GM12878 (cell line): Measurements from ENCODE around the gene FMR1. TPM values are rescaled to one million over a fixed set of nuclear protein-coding genes. Genes with fewer than 3 reads are reported as not detected.

Source experiments
- ATAC-seq: fragments of 200-7000 bp; cut with Tn5 transposase; 3 replicates; pipeline ENCODE4 v1.9.1; 2020; ENCODE audit warnings: mild to moderate bottlenecking, moderate library complexity
- BruUV-seq: library from RNA; stranded (reverse); fragments of 400-500 nt; replicated peaks from 2 replicates; lab custom pipeline; 2021; lab: Mats Ljungman, UMichigan
- CTCF ChIA-PET: fragments of 300-600 bp; sonication (Branson Sonifier 250); formaldehyde crosslinking; extraction: SDS; loops from one replicate; lab custom pipeline; 2021; ENCODE audit warnings: inconsistent platforms; lab: Yijun Ruan, JAX
- POLR2A ChIA-PET: fragments of 350-600 bp; formaldehyde crosslinking; extraction: SDS; loops from one replicate; lab custom pipeline; 2021; ENCODE audit warnings: inconsistent platforms; lab: Charles Lee
- RAD21 ChIA-PET: fragments of 300-600 bp; sonication (Branson Sonifier 250); formaldehyde crosslinking; loops from one replicate; lab custom pipeline; 2023; ENCODE audit warnings: antibody characterized with exemption; ENCODE audit not compliant: unreplicated experiment; lab: Charles Lee
- SMC1A ChIA-PET: fragments of 300-600 bp; sonication (Branson Sonifier 250); formaldehyde crosslinking; loops from one replicate; lab custom pipeline; 2023; ENCODE audit not compliant: unreplicated experiment, uncharacterized antibody; lab: Charles Lee
- DNase-seq: peaks from one replicate; pipeline ENCODE4 v3.0.0-alpha.2; 2011; ENCODE audit warnings: low read depth, low spot score
- FAIRE-seq: peaks from 3 replicates; lab custom pipeline; 2011; peaks lifted over from hg19 to GRCh38; lab: Jason Lieb, UNC
- H2AFZ ChIP-seq: 2 replicates; pipeline ENCODE4 v1.6.0; 2011; ENCODE audit warnings: low read depth, low read length, control low read depth; ENCODE audit not compliant: control insufficient read depth
- H3K27ac ChIP-seq: 2 replicates; pipeline ENCODE4 v1.5.1; 2011; ENCODE audit warnings: control low read depth; ENCODE audit not compliant: control insufficient read depth, insufficient read depth
- H3K27me3 ChIP-seq, 2 experiments: replicated peaks in 1 of 2; 2 replicates each; pipeline versions ENCODE4 v1.6.0 to v1.6.1; 2011; ENCODE audit warnings: low read length in 1 of 2; ENCODE audit not compliant: control insufficient read depth in 2 of 2, insufficient read depth in 2 of 2
- H3K36me3 ChIP-seq, 2 experiments: 2 replicates each; pipeline ENCODE4 v1.5.1; 2011; ENCODE audit warnings: low read length in 1 of 2; ENCODE audit not compliant: control insufficient read depth in 2 of 2, insufficient read depth in 2 of 2
- H3K4me1 ChIP-seq: 2 replicates; pipeline ENCODE4 v1.6.1; 2011; ENCODE audit warnings: mild to moderate bottlenecking, low read length, moderate library complexity, mixed read lengths; ENCODE audit not compliant: control insufficient read depth, insufficient read depth
- H3K4me2 ChIP-seq: 2 replicates; pipeline ENCODE4 v1.6.0; 2011; ENCODE audit warnings: control low read depth; ENCODE audit not compliant: control insufficient read depth, insufficient read depth
- H3K4me3 ChIP-seq: fragments of 200-600 bp; sonication (generic); 2 replicates; pipeline ENCODE4 v1.5.1; 2016
- H3K79me2 ChIP-seq: 2 replicates; pipeline ENCODE4 v1.6.0; 2011; ENCODE audit warnings: low read length; ENCODE audit not compliant: control insufficient read depth, insufficient read depth
- H3K9ac ChIP-seq: 2 replicates; pipeline ENCODE4 v1.8.0; 2011; ENCODE audit warnings: low read length, control low read depth, mixed read lengths; ENCODE audit not compliant: control insufficient read depth, insufficient read depth
- H3K9me3 ChIP-seq: replicated peaks from 3 replicates; pipeline ENCODE4 v1.5.1; 2011; ENCODE audit warnings: mild to moderate bottlenecking, low read length; ENCODE audit not compliant: control insufficient read depth, insufficient read depth
- H4K20me1 ChIP-seq: 2 replicates; pipeline ENCODE4 v1.6.0; 2011; ENCODE audit not compliant: control insufficient read depth, insufficient read depth
- ATF3 ChIP-seq: IDR thresholded peaks from 2 replicates; pipeline ENCODE4 v1.6.1; 2011; ENCODE audit warnings: low read depth, mild to moderate bottlenecking, low read length, moderate library complexity, borderline replicate concordance; ENCODE audit errors: extremely low read depth
- BACH1 ChIP-seq: fragments of 450-650 bp; IDR thresholded peaks from 2 replicates; pipeline ENCODE4 v1.6.1; 2017; ENCODE audit warnings: mild to moderate bottlenecking, borderline replicate concordance
- BCLAF1 ChIP-seq: fragments of 450-650 bp; IDR thresholded peaks from 2 replicates; pipeline ENCODE4 v1.6.1; 2017; ENCODE audit warnings: antibody characterized with exemption, mild to moderate bottlenecking, moderate library complexity
- EP300 ChIP-seq, 2 experiments: fragments of 150-350 bp in 1 of 2; IDR thresholded peaks; 2 replicates each; pipeline ENCODE4 v1.6.1; 2011 to 2012; ENCODE audit warnings: low read depth in 2 of 2, low read length in 2 of 2, borderline replicate concordance in 1 of 2, improper control_type of control experiment in 1 of 2, inconsistent platforms in 1 of 2; ENCODE audit not compliant: control insufficient read depth in 1 of 2
- FOXM1 ChIP-seq: IDR thresholded peaks from 2 replicates; pipeline ENCODE4 v1.6.1; 2012; ENCODE audit warnings: low read depth, mild to moderate bottlenecking, inconsistent platforms, low read length, moderate library complexity
- HDAC6 ChIP-seq: fragments of 200-600 bp; sonication (generic); IDR thresholded peaks from one replicate; pipeline ENCODE4 v1.8.0; 2017; ENCODE audit warnings: antibody characterized with exemption; ENCODE audit not compliant: unreplicated experiment
- IRF4 ChIP-seq: IDR thresholded peaks from 2 replicates; pipeline ENCODE4 v1.6.1; 2011; ENCODE audit warnings: low read depth, low read length
- NFXL1 ChIP-seq: fragments of 450-650 bp; IDR thresholded peaks from 2 replicates; pipeline ENCODE4 v1.6.1; 2017; ENCODE audit warnings: antibody characterized with exemption, mild to moderate bottlenecking, borderline replicate concordance
- NR2F1 ChIP-seq: fragments of 450-650 bp; conservative IDR thresholded peaks from 2 replicates; pipeline ENCODE4 v1.6.1; 2017; ENCODE audit warnings: mild to moderate bottlenecking
- RAD21 ChIP-seq: IDR thresholded peaks from 2 replicates; pipeline ENCODE4 v1.6.1; 2011; ENCODE audit warnings: mild to moderate bottlenecking, low read depth, low read length, moderate library complexity; ENCODE audit not compliant: insufficient read depth
- SMAD5 ChIP-seq: IDR thresholded peaks from 2 replicates; pipeline ENCODE4 v1.6.1; 2016; ENCODE audit warnings: antibody characterized with exemption, low read depth
- SPI1 ChIP-seq: IDR thresholded peaks from 2 replicates; pipeline ENCODE4 v1.6.1; 2011; ENCODE audit warnings: low read depth, mild to moderate bottlenecking, low read length, moderate library complexity, borderline replicate concordance; ENCODE audit not compliant: insufficient read depth
- ZZZ3 ChIP-seq: IDR thresholded peaks from 2 replicates; pipeline ENCODE4 v1.6.1; 2011; ENCODE audit warnings: low read depth; ENCODE audit not compliant: control insufficient read depth, insufficient read length
- WGBS: methylation state at CpG from one replicate; pipeline ENCODE4 v1.1.6; 2016; ENCODE audit warnings: low lambda C conversion rate; ENCODE audit not compliant: insufficient replicate concordance, insufficient coverage; ENCODE audit errors: missing lambda C conversion rate; 5-methylcytosine and 5-hydroxymethylcytosine counted together
- in situ Hi-C: fragments of 300-500 bp; cut with MboI; formaldehyde crosslinking; loops from 9 replicates; pipeline ENCODE4 v1.14.3; 2018; ENCODE audit warnings: mixed read lengths
- intact Hi-C: fragments of 100-400 bp; cut with micrococcal nuclease; formaldehyde crosslinking; loops from one replicate; pipeline ENCODE4 v1.14.2; 2022; ENCODE audit not compliant: unreplicated experiment
- polyA plus RNA-seq, 11 experiments: library from polyadenylated mRNA; depleted of rRNA in 4 of 11; unstranded in 6 of 11; stranded (reverse) in 5 of 11; fragments of >200 nt; fragmentation: Nextera tagmentation in 4 of 11; fragmentation: Illumina TruSeq in 1 of 11; extraction: Ambion mirVana in 4 of 11; extraction: Trizol in 1 of 11; gene quantifications; 1 replicate in 1 of 11; 2 replicates in 10 of 11; pipeline versions ENCODE4 v1.2.1 to v1.2.3, GENCODE V29; 2011 to 2016; ENCODE audit warnings: inconsistent platforms in 2 of 11, missing spikeins in 2 of 11, low read depth in 1 of 11
- total RNA-seq, 4 experiments: library from RNA; depleted of rRNA in 3 of 4; stranded (reverse); fragments of >200 nt in 3 of 4; fragmentation: Illumina TruSeq in 1 of 4; extraction: Trizol in 1 of 4; gene quantifications; 2 replicates each; pipeline versions ENCODE4 v1.2.1 to v1.2.3, GENCODE V29; 2013 to 2021
- TF ChIP-seq, protein P1 (sequence below): fragments of 450-650 bp; IDR thresholded peaks from 2 replicates; pipeline ENCODE4 v1.6.1; 2018; ENCODE audit warnings: mild to moderate bottlenecking, low read depth, moderate library complexity; ENCODE audit not compliant: partially characterized antibody

Gene FMR1
- total and polyA plus RNA-seq, 10 of the 15 experiments (the other 5 are each of a cell fraction or from before 2014, with no cell fraction given), result 7.9 to 37.5 (median 19.3) TPM

DNA sequence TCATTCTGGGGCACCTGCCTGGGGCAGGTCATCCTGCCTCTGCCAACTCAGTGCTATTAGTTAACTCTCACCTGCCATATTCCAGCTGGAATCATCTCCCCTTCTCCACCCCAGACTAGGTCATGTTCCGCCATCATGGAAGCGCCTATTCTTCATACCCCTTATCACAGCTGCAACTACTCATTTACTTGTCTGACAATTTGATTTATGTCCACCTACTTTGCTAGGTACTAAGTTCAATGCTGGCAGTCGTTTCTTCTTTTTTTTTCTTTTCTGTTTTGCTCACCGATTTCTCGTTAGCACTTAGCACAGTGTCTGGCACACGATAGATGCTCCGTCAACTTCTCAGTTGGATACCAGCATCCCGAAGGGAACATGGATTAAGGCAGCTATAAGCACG, 1.1 kb upstream of the FMR1 start:
- FAIRE-seq, result no peak
- TF ChIP-seq SMAD5 (no peak), SPI1 (no peak), BACH1 (no peak), NR2F1 (no peak), RAD21 (no peak), ATF3 (no peak), EP300 (IDR thresholded peaks at IDR 0.05; ENCODE audit: borderline replicate concordance in 1 of 2, control insufficient read depth in 1 of 2, low read depth in 2 of 2, low read length in 2 of 2) (no peak), FOXM1 (no peak), NFXL1 (no peak), HDAC6 (no peak), BCLAF1 (no peak), ZZZ3 (no peak), IRF4 (no peak)
- TF ChIP-seq, protein P1, sequence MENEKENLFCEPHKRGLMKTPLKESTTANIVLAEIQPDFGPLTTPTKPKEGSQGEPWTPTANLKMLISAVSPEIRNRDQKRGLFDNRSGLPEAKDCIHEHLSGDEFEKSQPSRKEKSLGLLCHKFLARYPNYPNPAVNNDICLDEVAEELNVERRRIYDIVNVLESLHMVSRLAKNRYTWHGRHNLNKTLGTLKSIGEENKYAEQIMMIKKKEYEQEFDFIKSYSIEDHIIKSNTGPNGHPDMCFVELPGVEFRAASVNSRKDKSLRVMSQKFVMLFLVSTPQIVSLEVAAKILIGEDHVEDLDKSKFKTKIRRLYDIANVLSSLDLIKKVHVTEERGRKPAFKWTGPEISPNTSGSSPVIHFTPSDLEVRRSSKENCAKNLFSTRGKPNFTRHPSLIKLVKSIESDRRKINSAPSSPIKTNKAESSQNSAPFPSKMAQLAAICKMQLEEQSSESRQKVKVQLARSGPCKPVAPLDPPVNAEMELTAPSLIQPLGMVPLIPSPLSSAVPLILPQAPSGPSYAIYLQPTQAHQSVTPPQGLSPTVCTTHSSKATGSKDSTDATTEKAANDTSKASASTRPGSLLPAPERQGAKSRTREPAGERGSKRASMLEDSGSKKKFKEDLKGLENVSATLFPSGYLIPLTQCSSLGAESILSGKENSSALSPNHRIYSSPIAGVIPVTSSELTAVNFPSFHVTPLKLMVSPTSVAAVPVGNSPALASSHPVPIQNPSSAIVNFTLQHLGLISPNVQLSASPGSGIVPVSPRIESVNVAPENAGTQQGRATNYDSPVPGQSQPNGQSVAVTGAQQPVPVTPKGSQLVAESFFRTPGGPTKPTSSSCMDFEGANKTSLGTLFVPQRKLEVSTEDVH, result no peak
- TF ChIP-seq, all 136 proteins: peak for 0

More for the DNA sequence above, 1.1 kb upstream of the FMR1 start:
- no peak overlapping the region for H3K4me2 ChIP-seq
- in situ Hi-C loops (no loop called here), intact Hi-C loops (no loop called here)
- DNase-seq (no peak), ATAC-seq (no peak)
- no peak overlapping the region for H3K27ac ChIP-seq
- BruUV-seq, result no TSS peak
- H3K4me3 ChIP-seq, result no peak overlapping the region
- ChIA-PET RAD21 (no interaction called here), CTCF (interaction anchor here (1.2 kb wide), 1 partner anchor 8 kb away, joined by 3 read pairs; no protein-coding TSS in a partner anchor), POLR2A (no interaction called here), SMC1A (interaction anchor here (2.3 kb wide), 1 partner anchor 10 kb away, joined by 9 read pairs; no protein-coding TSS in a partner anchor)
- no peak overlapping the region for H3K9ac ChIP-seq
- no peak overlapping the region for H2AFZ ChIP-seq
- no peaks in the 10 kb centered on the region for H3K27me3 ChIP-seq
- H3K36me3 ChIP-seq, result no peaks in the 10 kb centered on the region
- no peaks in the 10 kb centered on the region for H3K4me1 ChIP-seq
- H3K9me3 ChIP-seq, result no peaks in the 10 kb centered on the region
- 72% methylated on average over 9 of the region's 9 CpGs for WGBS
- no peaks in the 10 kb centered on the region for H4K20me1 ChIP-seq
- H3K79me2 ChIP-seq, result peaks cover 34% of the 10 kb centered on the region
